Peyer's patch (tissue), 4 donors: Measurements from ENCODE around the gene NTRK2.

ENCODE experiments used
- POLR2A ChIP-seq, 2 donors: fragments of 450-650 bp; IDR thresholded peaks; one replicate each; pipeline ENCODE4 v1.5.1; 2017; ENCODE audit warnings: antibody characterized with exemption in 2 of 2, mild to moderate bottlenecking in 2 of 2, moderate library complexity in 2 of 2
- TF ChIP-seq, protein P1 (sequence below), 6 experiments: fragments of 450-650 bp in 4 of 6; fragments of 200-600 bp in 2 of 6; sonication (generic) in 1 of 6; IDR thresholded peaks; one replicate each; pipeline ENCODE4 v1.5.1; 2017 to 2019; ENCODE audit warnings: antibody characterized with exemption in 6 of 6, mild to moderate bottlenecking in 3 of 6, moderate library complexity in 1 of 6

- TF ChIP-seq POLR2A (IDR thresholded peaks at IDR 0.05): no peak
- TF ChIP-seq, protein P1, sequence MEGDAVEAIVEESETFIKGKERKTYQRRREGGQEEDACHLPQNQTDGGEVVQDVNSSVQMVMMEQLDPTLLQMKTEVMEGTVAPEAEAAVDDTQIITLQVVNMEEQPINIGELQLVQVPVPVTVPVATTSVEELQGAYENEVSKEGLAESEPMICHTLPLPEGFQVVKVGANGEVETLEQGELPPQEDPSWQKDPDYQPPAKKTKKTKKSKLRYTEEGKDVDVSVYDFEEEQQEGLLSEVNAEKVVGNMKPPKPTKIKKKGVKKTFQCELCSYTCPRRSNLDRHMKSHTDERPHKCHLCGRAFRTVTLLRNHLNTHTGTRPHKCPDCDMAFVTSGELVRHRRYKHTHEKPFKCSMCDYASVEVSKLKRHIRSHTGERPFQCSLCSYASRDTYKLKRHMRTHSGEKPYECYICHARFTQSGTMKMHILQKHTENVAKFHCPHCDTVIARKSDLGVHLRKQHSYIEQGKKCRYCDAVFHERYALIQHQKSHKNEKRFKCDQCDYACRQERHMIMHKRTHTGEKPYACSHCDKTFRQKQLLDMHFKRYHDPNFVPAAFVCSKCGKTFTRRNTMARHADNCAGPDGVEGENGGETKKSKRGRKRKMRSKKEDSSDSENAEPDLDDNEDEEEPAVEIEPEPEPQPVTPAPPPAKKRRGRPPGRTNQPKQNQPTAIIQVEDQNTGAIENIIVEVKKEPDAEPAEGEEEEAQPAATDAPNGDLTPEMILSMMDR (IDR thresholded peaks at IDR 0.05): no peak
Measured at GRCh38 chr9:84996716-84997115, 327.2 kb downstream of the NTRK2 start.
